ENCODE data around the gene GPR89B.
"Not testable (repeated sequence)": the region's sequence is repeated elsewhere in the genome, so short reads cannot be mapped to it uniquely, and the experiment has no call there.

The GPR89B gene

DNA sequence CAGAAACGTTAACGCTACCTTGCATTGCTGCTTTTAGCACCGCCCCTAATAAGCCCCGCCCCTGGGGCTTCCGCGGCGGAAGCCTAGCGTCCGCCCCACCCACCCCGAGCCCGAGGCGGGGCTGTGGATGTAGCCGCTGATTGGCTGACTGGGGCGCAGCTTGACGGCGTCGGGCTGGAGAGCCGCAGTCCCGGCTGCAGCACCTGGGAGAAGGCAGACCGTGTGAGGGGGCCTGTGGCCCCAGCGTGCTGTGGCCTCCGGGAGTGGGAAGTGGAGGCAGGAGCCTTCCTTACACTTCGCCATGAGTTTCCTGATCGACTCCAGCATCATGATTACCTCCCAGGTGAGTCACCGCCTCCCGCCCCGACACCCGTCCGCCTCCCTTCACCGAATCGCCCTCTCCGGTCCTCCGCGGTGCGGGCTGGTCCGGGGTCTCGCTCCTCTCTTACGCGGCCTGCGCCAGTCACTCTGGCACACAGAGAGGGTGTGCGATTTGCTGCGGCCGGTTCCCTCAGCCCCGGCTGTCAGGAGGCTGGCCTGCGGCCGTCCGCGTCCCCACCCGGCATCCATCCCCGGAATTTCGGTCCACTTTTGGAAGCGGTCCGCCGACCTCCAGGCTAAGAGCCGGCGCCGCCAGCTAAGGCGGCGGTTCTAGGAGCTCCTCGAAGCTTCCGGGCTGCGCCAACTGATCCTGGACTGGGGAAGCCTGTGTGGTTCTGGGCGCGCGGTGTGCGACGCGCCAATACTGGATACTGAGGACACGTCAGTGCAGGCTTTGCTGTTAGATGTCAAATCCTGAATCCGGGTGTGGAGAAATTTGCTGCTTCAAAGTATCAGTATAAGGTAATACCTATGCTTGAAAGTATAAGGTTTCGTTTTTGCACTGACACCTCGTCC lies at the start of gene GPR89B:
TSS of gene GPR89B (plus strand) at position 185 of the 897 bp plus-strand sequence. CDS start at position 302, 117 bp downstream.
- H3K27me3 ChIP-seq (replicated peaks; ENCODE audit: control insufficient read depth, insufficient read depth, low read length); H3K36me3 ChIP-seq (ENCODE audit: control insufficient read depth, insufficient read depth, low read length): not testable (repeated sequence)
- H3K4me3 ChIP-seq (replicated peaks; ENCODE audit: low read depth, low read length) = peak within 1 kb of the TSS; percentile 76
- peak; percentile 90 for DNase-seq (ENCODE audit: extremely low read depth, insufficient read length)

DNA sequence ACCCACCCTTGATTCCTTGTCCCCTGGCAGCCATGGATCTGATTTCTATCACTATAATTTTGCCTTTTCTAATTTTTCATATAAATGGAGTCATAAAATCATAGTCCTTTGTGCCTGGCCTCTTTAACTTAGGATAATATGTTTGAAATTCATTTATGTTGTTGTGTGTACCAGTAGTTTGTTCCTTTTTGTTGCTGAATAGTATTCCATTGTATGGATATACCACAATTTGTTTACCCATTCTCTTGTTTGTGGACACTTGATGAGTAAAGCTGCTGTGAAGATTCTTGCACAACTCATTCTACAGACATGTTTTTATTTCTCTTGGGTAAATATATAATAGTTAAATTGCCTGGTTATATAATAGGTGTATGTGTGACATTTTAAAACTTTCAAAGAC lies 48.3 kb upstream of the GPR89B start:
- TF ChIP-seq, protein P1, sequence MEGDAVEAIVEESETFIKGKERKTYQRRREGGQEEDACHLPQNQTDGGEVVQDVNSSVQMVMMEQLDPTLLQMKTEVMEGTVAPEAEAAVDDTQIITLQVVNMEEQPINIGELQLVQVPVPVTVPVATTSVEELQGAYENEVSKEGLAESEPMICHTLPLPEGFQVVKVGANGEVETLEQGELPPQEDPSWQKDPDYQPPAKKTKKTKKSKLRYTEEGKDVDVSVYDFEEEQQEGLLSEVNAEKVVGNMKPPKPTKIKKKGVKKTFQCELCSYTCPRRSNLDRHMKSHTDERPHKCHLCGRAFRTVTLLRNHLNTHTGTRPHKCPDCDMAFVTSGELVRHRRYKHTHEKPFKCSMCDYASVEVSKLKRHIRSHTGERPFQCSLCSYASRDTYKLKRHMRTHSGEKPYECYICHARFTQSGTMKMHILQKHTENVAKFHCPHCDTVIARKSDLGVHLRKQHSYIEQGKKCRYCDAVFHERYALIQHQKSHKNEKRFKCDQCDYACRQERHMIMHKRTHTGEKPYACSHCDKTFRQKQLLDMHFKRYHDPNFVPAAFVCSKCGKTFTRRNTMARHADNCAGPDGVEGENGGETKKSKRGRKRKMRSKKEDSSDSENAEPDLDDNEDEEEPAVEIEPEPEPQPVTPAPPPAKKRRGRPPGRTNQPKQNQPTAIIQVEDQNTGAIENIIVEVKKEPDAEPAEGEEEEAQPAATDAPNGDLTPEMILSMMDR (IDR thresholded peaks at IDR 0.05; ENCODE audit: insufficient read depth, low read length, poor library complexity, severe bottlenecking) = no peak
- no peaks in the 10 kb centered on the region for H3K27me3 ChIP-seq (replicated peaks; ENCODE audit: control insufficient read depth, insufficient read depth, low read length)
- no peak overlapping the region for H3K4me3 ChIP-seq (replicated peaks; ENCODE audit: low read depth, low read length)
- DNase-seq (ENCODE audit: extremely low read depth, insufficient read length) = no peak
- no peaks in the 10 kb centered on the region for H3K36me3 ChIP-seq (ENCODE audit: control insufficient read depth, insufficient read depth, low read length)

DNA sequence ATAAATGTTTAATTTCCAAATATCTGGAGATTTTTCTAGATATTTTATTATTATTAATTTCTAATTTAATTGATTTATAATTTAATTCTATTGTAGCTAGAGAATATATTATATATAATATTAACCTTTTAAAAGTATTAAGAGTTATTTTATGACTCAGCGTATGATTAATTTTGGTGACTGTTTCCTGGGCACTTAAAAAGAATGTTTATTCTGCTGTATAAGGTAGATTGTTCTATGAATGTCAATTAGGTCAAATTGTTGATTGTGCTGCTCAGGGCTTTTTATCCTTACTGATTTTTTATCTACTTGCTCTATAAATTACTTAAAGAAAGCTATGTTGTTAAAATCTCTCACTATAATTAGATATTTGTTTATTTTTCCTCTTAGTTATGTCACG lies 45.7 kb upstream of the GPR89B start:
- Histone ChIP-seq H3K4me3 (replicated peaks; ENCODE audit: low read depth, low read length) (no peak overlapping the region), H3K36me3 (ENCODE audit: control insufficient read depth, insufficient read depth, low read length) (no peaks in the 10 kb centered on the region), H3K27me3 (replicated peaks; ENCODE audit: control insufficient read depth, insufficient read depth, low read length) (no peaks in the 10 kb centered on the region)
- TF ChIP-seq, protein P1 (IDR thresholded peaks at IDR 0.05; ENCODE audit: insufficient read depth, low read length, poor library complexity, severe bottlenecking) = no peak
- no peak for DNase-seq (ENCODE audit: extremely low read depth, insufficient read length)

DNA sequence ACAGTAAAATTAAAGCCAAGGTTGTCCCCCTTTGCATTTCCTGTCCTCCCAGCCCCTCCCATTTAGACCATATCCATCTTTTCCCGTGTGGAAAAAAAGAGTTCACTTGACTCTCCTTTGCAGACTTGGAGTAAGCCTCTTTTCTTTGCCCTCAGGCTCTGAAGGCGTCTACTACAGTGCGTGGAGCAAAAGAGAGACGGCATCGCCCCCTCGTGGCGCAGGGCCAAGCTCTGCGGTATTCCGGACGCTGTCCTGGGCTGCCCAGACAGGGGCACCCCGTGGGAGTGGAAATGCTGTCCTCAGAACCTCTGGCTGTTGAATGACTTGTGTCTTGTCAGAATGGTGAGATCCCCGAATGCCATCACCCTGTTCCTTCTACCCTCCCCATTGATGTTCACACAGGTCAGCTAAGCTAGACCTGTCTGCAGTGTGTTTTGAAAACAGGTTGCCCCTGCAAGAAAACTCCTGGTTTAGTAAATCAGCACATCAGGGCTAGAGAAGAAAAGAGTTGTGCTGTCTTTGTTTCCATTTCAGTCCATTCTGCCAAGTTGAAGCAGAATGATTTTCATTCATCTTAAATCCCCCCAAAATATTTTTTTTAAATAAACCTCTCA lies 37.9 kb upstream of the GPR89B start:
- H3K27me3 ChIP-seq (replicated peaks; ENCODE audit: control insufficient read depth, insufficient read depth, low read length) = no peaks in the 10 kb centered on the region
- H3K4me3 ChIP-seq (replicated peaks; ENCODE audit: low read depth, low read length) = no peak overlapping the region
- TF ChIP-seq, protein P1 (IDR thresholded peaks at IDR 0.05; ENCODE audit: insufficient read depth, low read length, poor library complexity, severe bottlenecking) = peak; percentile 88
- DNase-seq (ENCODE audit: extremely low read depth, insufficient read length) = peak; percentile 40
- no peaks in the 10 kb centered on the region for H3K36me3 ChIP-seq (ENCODE audit: control insufficient read depth, insufficient read depth, low read length)

DNA sequence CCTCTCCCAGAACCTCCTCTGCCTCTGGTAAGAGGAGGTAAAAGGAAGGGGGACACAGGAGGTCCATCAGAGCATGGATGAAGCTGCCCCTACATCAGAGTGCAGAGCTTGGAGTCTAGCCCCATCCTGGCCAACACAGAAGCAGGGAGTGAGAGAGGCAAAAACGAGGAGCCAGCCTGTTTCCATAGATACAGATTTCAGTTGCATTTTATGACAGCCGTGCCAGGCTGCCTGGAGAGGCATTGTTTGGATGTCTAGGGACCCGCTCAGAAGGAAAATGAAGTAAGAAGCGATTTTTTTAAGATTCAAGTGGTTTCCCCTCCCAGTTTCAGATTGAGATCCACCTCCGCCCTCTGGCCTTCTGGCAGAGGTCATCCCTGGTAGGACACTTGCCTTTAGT lies 37.1 kb upstream of the GPR89B start:
- Histone ChIP-seq H3K4me3 (replicated peaks; ENCODE audit: low read depth, low read length) (no peak overlapping the region), H3K36me3 (ENCODE audit: control insufficient read depth, insufficient read depth, low read length) (no peaks in the 10 kb centered on the region), H3K27me3 (replicated peaks; ENCODE audit: control insufficient read depth, insufficient read depth, low read length) (no peaks in the 10 kb centered on the region)
- TF ChIP-seq, protein P1 (IDR thresholded peaks at IDR 0.05; ENCODE audit: insufficient read depth, low read length, poor library complexity, severe bottlenecking) = no peak
- DNase-seq (ENCODE audit: extremely low read depth, insufficient read length) = no peak

DNA sequence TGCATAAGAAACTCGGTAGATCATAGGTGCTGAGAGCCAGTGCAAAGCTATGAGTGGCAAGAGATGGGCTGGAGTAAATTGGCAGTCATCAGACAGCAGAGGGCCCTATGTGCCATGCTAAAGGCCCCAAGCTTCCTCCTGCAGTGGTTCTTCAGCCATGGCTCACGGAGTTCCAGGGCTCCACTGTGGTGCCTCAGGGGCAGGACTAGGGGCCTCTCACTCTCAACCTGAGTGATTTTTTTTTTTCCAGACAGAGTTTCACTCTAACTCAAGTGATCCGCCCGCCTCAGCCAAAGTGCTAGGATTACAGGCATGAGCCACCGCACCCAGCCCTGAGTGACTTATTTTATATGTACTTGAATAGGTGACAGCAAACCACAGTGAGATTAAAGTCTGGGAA lies 36.0 kb upstream of the GPR89B start:
- DNase-seq (ENCODE audit: extremely low read depth, insufficient read length) = no peak
- TF ChIP-seq, protein P1 (IDR thresholded peaks at IDR 0.05; ENCODE audit: insufficient read depth, low read length, poor library complexity, severe bottlenecking) = peak; percentile 44

More for the DNA sequence above, 36.0 kb upstream of the GPR89B start:
- no peaks in the 10 kb centered on the region for H3K36me3 ChIP-seq (ENCODE audit: control insufficient read depth, insufficient read depth, low read length)
- H3K4me3 ChIP-seq (replicated peaks; ENCODE audit: low read depth, low read length) = no peak overlapping the region
- no peaks in the 10 kb centered on the region for H3K27me3 ChIP-seq (replicated peaks; ENCODE audit: control insufficient read depth, insufficient read depth, low read length)

Measured in GM06990 (cell line).